Omental fat pad (tissue), 4 donors: Measurements from ENCODE around the gene UPK1A. TPM values are rescaled to one million over a fixed set of nuclear protein-coding genes. Genes with fewer than 3 reads are reported as not detected.

Experiments
- ATAC-seq: fragments of 150-250 bp; one replicate; pipeline ENCODE4 v1.9.1; 2016; ENCODE audit warnings: mild to moderate bottlenecking, moderate library complexity; ENCODE audit not compliant: low FRiP score
- DNase-seq: peaks from one replicate; pipeline ENCODE4 v3.0.0-alpha.2; 2019; ENCODE audit warnings: low spot score
- CTCF ChIP-seq, 3 donors: fragments of 450-650 bp; IDR thresholded peaks; one replicate each; pipeline ENCODE4 v1.5.1; 2016 to 2017; ENCODE audit warnings: antibody characterized with exemption in 3 of 3, mild to moderate bottlenecking in 3 of 3, moderate library complexity in 2 of 3
- total RNA-seq, 4 donors: library from RNA; depleted of rRNA; stranded (reverse); fragments of >200 nt; gene quantifications; one replicate each; pipeline ENCODE4 v1.1.0, GENCODE V29; 2016

The UPK1A gene
- total RNA-seq, result under 1 TPM in 1 of 4 donors, not detected in 3; 0.44 TPM

GRCh38 chr19:35666251-35666913 lies at the start of gene UPK1A:
UPK1A (plus strand) TSS chr19:35666517; CDS start chr19:35666813, 296 bp downstream.
- no peak for TF ChIP-seq CTCF (IDR thresholded peaks at IDR 0.05)
- no peak for DNase-seq
- ATAC-seq, result peak; percentile 41

- DNase-seq (no peak), ATAC-seq (no peak)
- TF ChIP-seq CTCF (IDR thresholded peaks at IDR 0.05), result no peak
Measured at GRCh38 chr19:35618857-35619256, 47.5 kb upstream of the UPK1A start.

GRCh38 chr19:35619290-35619923 lies 46.9 kb upstream of the UPK1A start:
- ATAC-seq (no peak), DNase-seq (no peak)
- TF ChIP-seq CTCF (IDR thresholded peaks at IDR 0.05), result no peak

GRCh38 chr19:35620001-35620400 lies 46.3 kb upstream of the UPK1A start:
- TF ChIP-seq CTCF (IDR thresholded peaks at IDR 0.05), result no peak
- ATAC-seq (no peak), DNase-seq (no peak)

GRCh38 chr19:35621708-35622107 lies 44.6 kb upstream of the UPK1A start:
- ATAC-seq (no peak), DNase-seq (no peak)
- TF ChIP-seq CTCF (IDR thresholded peaks at IDR 0.05), result no peak

GRCh38 chr19:35622750-35623149 lies 43.6 kb upstream of the UPK1A start:
- no peak for ATAC-seq
- no peak for DNase-seq
- no peak for TF ChIP-seq CTCF (IDR thresholded peaks at IDR 0.05)
